GM12872 (cell line): ENCODE data around the gene TBC1D22A.

Experiments
- CTCF ChIP-seq: IDR thresholded peaks from 3 replicates; pipeline ENCODE4 v1.5.1; 2011; ENCODE audit warnings: low read depth, mild to moderate bottlenecking, low read length, moderate library complexity; ENCODE audit not compliant: insufficient read depth

Gene TBC1D22A

GRCh38 chr22:46762238-46763050 is at the start of gene TBC1D22A:
TSS of gene TBC1D22A (plus strand) at chr22:46762650. CDS start at chr22:46762787, 137 bp downstream.
- TF ChIP-seq CTCF = no peak

GRCh38 chr22:46714550-46714949 is 47.9 kb upstream of the TBC1D22A start:
- TF ChIP-seq CTCF = no peak

- TF ChIP-seq CTCF = no peak
These were observed 42.5 kb upstream of the TBC1D22A start for GRCh38 chr22:46719921-46720320.

- TF ChIP-seq CTCF = no peak
These were observed 40.9 kb upstream of the TBC1D22A start for GRCh38 chr22:46721501-46722085.

- no peak for TF ChIP-seq CTCF
These were observed 38.6 kb upstream of the TBC1D22A start for GRCh38 chr22:46723882-46724281.

GRCh38 chr22:46725096-46725495 is 37.4 kb upstream of the TBC1D22A start:
- no peak for TF ChIP-seq CTCF

GRCh38 chr22:46726066-46726985 is 36.1 kb upstream of the TBC1D22A start:
- no peak for TF ChIP-seq CTCF
